GM19238 (cell line): Measurements from ENCODE around the gene DYSF.
"Not testable (repeated sequence)": the region's sequence is repeated elsewhere in the genome, so short reads cannot be mapped to it uniquely, and the experiment has no call there.

Experiments used
- DNase-seq: peaks from one replicate; pipeline ENCODE4 v3.0.0; 2011; ENCODE audit warnings: low spot score; ENCODE audit not compliant: insufficient read length

The DYSF gene

GRCh38 chr2:71643674-71644357, 190.5 kb downstream of the DYSF start:
- DNase-seq = no peak

- DNase-seq = no peak
Observed at GRCh38 chr2:71646028-71646427, 192.7 kb downstream of the DYSF start.

- DNase-seq = no peak
Observed at GRCh38 chr2:71647356-71647755, 194.0 kb downstream of the DYSF start.

- DNase-seq = no peak
Observed at GRCh38 chr2:71655498-71655897, 202.1 kb downstream of the DYSF start.

- DNase-seq = not testable (repeated sequence)
Observed at GRCh38 chr2:71658256-71658655, 204.9 kb downstream of the DYSF start.

- DNase-seq = no peak
Observed at GRCh38 chr2:71658771-71659170, 205.4 kb downstream of the DYSF start.

GRCh38 chr2:71659868-71660518, 206.6 kb downstream of the DYSF start:
- no peak for DNase-seq

GRCh38 chr2:71661782-71662181, 208.4 kb downstream of the DYSF start:
- no peak for DNase-seq

- no peak for DNase-seq
Observed at GRCh38 chr2:71662665-71663394, 209.5 kb downstream of the DYSF start.

- no peak for DNase-seq
Observed at GRCh38 chr2:71664161-71664560, 210.8 kb downstream of the DYSF start.

GRCh38 chr2:71665168-71666093, 212.1 kb downstream of the DYSF start:
- DNase-seq = no peak

GRCh38 chr2:71666094-71666474, 212.7 kb downstream of the DYSF start:
- DNase-seq = no peak

GRCh38 chr2:71667256-71668182, 214.2 kb downstream of the DYSF start:
- DNase-seq = no peak

- DNase-seq = no peak
Observed at GRCh38 chr2:71668326-71669057, 215.1 kb downstream of the DYSF start.

GRCh38 chr2:71669058-71669456, 215.7 kb downstream of the DYSF start:
- DNase-seq = no peak

GRCh38 chr2:71669628-71670429, 216.5 kb downstream of the DYSF start:
- DNase-seq = no peak

GRCh38 chr2:71670430-71670795, 217.1 kb downstream of the DYSF start:
- DNase-seq = no peak

GRCh38 chr2:71671203-71671854, 218.0 kb downstream of the DYSF start:
- no peak for DNase-seq
